ENCODE measurements around the gene STON1. TPM values are rescaled to one million over a fixed set of nuclear protein-coding genes. Genes with fewer than 3 reads are reported as not detected.

STON1 gene
- total RNA-seq, 1 donor, result 1.9 TPM

Other genes with a start within 250 kb of the STON1 start
- gene FOXN2, start 215.5 kb upstream of the STON1 start, total RNA-seq, result 95.0 TPM
- gene PPP1R21, start 89.4 kb upstream of the STON1 start, total RNA-seq, result 18.9 TPM
- not detected for gene GTF2A1L, start 87.7 kb downstream of the STON1 start, total RNA-seq
- not detected for gene LHCGR, start 225.6 kb downstream of the STON1 start, total RNA-seq

Measured in mononuclear cell (primary cell).